CD4-positive, alpha-beta T cell (primary cell): ENCODE measurements around the gene MMP21. TPM values are rescaled to one million over a fixed set of nuclear protein-coding genes. Genes with fewer than 3 reads are reported as not detected.
A peak's percentile ranks its signal among the peaks of the same experiment; 100 is the strongest.

Experiments
- ATAC-seq: fragments of 200-7000 bp; cut with Tn5 transposase; one replicate; pipeline ENCODE4 v1.10.0; 2022; ENCODE audit warnings: mild to moderate bottlenecking; ENCODE audit not compliant: poor library complexity
- CTCF ChIA-PET: fragments of 350-600 bp; sonication (Branson Sonifier 250); formaldehyde crosslinking; loops from one replicate; lab custom pipeline; 2021; ENCODE audit warnings: antibody characterized with exemption, inconsistent platforms; lab: Charles Lee
- POLR2A ChIA-PET: fragments of 350-600 bp; sonication (Branson Sonifier 250); formaldehyde crosslinking; loops from one replicate; lab custom pipeline; 2021; ENCODE audit warnings: antibody characterized with exemption, inconsistent platforms; lab: Charles Lee
- DNase-seq, 14 experiments: peaks; one replicate each; pipeline ENCODE4 v3.0.0-alpha.2; 2013 to 2020; ENCODE audit warnings: mixed read lengths in 2 of 14
- H3K27ac ChIP-seq, 2 donors: one replicate each; pipeline versions ENCODE4 v1.5.1 to v1.7.0; 2013; ENCODE audit warnings: low read length in 2 of 2, low read depth in 1 of 2, mild to moderate bottlenecking in 1 of 2
- H3K27me3 ChIP-seq, 2 experiments: 1 replicate in 1 of 2; 2 replicates in 1 of 2; pipeline versions ENCODE4 v1.6.1 to v1.7.0; 2013; ENCODE audit warnings: low read length in 2 of 2, control low read depth in 1 of 2, mild to moderate bottlenecking in 1 of 2, moderate library complexity in 1 of 2; ENCODE audit not compliant: insufficient read depth in 2 of 2, control insufficient read depth in 1 of 2
- H3K36me3 ChIP-seq: one replicate; pipeline ENCODE4 v1.6.1; 2013; ENCODE audit warnings: low read length, control low read depth; ENCODE audit not compliant: insufficient read depth
- H3K4me1 ChIP-seq: one replicate; pipeline ENCODE4 v1.6.1; 2013; ENCODE audit warnings: low read length, control low read depth; ENCODE audit not compliant: insufficient read depth
- H3K4me3 ChIP-seq: one replicate; pipeline ENCODE4 v1.5.1; 2013; ENCODE audit warnings: mild to moderate bottlenecking, low read length, moderate library complexity
- H3K9me3 ChIP-seq, 2 experiments: 1 replicate in 1 of 2; 2 replicates in 1 of 2; pipeline versions ENCODE4 v1.6.1 to v1.7.0; 2013; ENCODE audit warnings: low read length in 2 of 2, mild to moderate bottlenecking in 2 of 2, control low read depth in 1 of 2, moderate library complexity in 1 of 2; ENCODE audit not compliant: control insufficient read depth in 1 of 2, insufficient read depth in 1 of 2
- H3K27ac Mint-ChIP-seq: one replicate; pipeline ENCODE4 v1.8.0; 2020; ENCODE audit warnings: mixed read lengths
- H3K27me3 Mint-ChIP-seq: one replicate; pipeline ENCODE4 v1.8.0; 2021; ENCODE audit warnings: mixed read lengths
- H3K36me3 Mint-ChIP-seq: one replicate; pipeline ENCODE4 v1.8.0; 2021; ENCODE audit warnings: low read depth, mixed read lengths
- H3K4me1 Mint-ChIP-seq: one replicate; pipeline ENCODE4 v1.8.0; 2021; ENCODE audit warnings: low read depth, mixed read lengths
- H3K4me3 Mint-ChIP-seq: one replicate; pipeline ENCODE4 v1.8.0; 2020; ENCODE audit warnings: mild to moderate bottlenecking, mixed read lengths
- H3K9me3 Mint-ChIP-seq: one replicate; pipeline ENCODE4 v1.8.0; 2020; ENCODE audit warnings: mixed read lengths
- intact Hi-C, 2 experiments: fragments of 100-400 bp; cut with DNase I in 1 of 2; cut with micrococcal nuclease in 1 of 2; formaldehyde crosslinking; loops; one replicate each; pipeline versions ENCODE4 v1.15.1 to v1.9.0; 2023 to 2025; cut with DNase I, micrococcal nuclease
- total RNA-seq, 174 experiments: library from RNA in 2 of 174; stranded (reverse) in 2 of 174; gene quantifications; one replicate each; pipeline ENCODE4 v1.2.3 and lab custom pipeline; 2021 to 2026
- TF ChIP-seq, protein P1 (sequence below): fragments of 200-600 bp; IDR thresholded peaks from one replicate; pipeline ENCODE4 v1.8.0; 2022; ENCODE audit warnings: antibody characterized with exemption, mild to moderate bottlenecking

The MMP21 gene
- total RNA-seq, 2 experiments from 2014 or later, result 0.16 to 0.34 TPM

- Histone ChIP-seq H3K4me3 (no peak overlapping the region), H3K4me1 (no peaks in the 10 kb centered on the region), H3K27ac (no peak overlapping the region), H3K27me3 (no peaks in the 10 kb centered on the region), H3K36me3 (peaks cover 89% of the 10 kb centered on the region), H3K9me3 (no peaks in the 10 kb centered on the region)
- no peaks in the 10 kb centered on the region for H3K9me3 Mint-ChIP-seq
- ChIA-PET POLR2A (no interaction called here), CTCF (no interaction called here)
- no peak for ATAC-seq
- intact Hi-C loops, result loop anchor here in 1 of 2 experiments (10.0 kb wide), 1 partner anchor 933 kb away; the partner anchor contains the start of gene EEF1AKMT2
- TF ChIP-seq, protein P1, sequence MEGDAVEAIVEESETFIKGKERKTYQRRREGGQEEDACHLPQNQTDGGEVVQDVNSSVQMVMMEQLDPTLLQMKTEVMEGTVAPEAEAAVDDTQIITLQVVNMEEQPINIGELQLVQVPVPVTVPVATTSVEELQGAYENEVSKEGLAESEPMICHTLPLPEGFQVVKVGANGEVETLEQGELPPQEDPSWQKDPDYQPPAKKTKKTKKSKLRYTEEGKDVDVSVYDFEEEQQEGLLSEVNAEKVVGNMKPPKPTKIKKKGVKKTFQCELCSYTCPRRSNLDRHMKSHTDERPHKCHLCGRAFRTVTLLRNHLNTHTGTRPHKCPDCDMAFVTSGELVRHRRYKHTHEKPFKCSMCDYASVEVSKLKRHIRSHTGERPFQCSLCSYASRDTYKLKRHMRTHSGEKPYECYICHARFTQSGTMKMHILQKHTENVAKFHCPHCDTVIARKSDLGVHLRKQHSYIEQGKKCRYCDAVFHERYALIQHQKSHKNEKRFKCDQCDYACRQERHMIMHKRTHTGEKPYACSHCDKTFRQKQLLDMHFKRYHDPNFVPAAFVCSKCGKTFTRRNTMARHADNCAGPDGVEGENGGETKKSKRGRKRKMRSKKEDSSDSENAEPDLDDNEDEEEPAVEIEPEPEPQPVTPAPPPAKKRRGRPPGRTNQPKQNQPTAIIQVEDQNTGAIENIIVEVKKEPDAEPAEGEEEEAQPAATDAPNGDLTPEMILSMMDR, result no peak
- no peak overlapping the region for H3K4me3 Mint-ChIP-seq
- no peak for DNase-seq
- H3K36me3 Mint-ChIP-seq, result peaks cover 94% of the 10 kb centered on the region
- peaks cover 6% of the 10 kb centered on the region for H3K4me1 Mint-ChIP-seq
- no peak overlapping the region for H3K27ac Mint-ChIP-seq
- H3K27me3 Mint-ChIP-seq, result no peaks in the 10 kb centered on the region
Measured at GRCh38 chr10:125727436-125727835, 48.2 kb downstream of the MMP21 start.

DNA sequence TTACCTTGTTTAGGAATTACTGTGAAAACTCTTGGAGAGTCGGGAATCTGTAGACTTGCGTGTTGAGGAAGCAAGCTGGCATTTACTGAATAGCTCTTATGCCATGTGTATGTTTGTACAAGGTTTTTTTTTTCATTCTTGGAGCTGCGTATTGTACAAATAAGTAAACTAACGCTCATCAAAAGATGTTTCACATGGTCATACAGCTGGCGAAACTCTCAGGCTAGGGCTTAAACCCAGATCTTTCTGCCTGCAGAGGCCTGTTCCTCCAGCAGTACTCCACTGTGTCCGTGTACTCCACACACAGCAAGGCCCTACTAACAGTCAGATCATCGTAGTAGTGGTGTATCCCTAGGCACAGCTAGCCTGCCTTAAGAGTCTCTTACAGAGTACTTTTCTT lies 48.7 kb downstream of the MMP21 start:
- Histone ChIP-seq H3K36me3 (peaks cover 88% of the 10 kb centered on the region), H3K27me3 (no peaks in the 10 kb centered on the region), H3K27ac (no peak overlapping the region), H3K9me3 (no peaks in the 10 kb centered on the region), H3K4me1 (no peaks in the 10 kb centered on the region), H3K4me3 (no peak overlapping the region)
- ChIA-PET POLR2A (no interaction called here), CTCF (no interaction called here)
- intact Hi-C loops, result loop anchor here in 1 of 2 experiments (10.0 kb wide), 1 partner anchor 932 kb away; the partner anchor contains the start of gene EEF1AKMT2
- H3K4me1 Mint-ChIP-seq, result peaks cover 8% of the 10 kb centered on the region
- H3K4me3 Mint-ChIP-seq, result no peak overlapping the region
- TF ChIP-seq, protein P1, result no peak
- no peaks in the 10 kb centered on the region for H3K9me3 Mint-ChIP-seq
- no peak overlapping the region for H3K27ac Mint-ChIP-seq
- no peak for DNase-seq
- peaks cover 94% of the 10 kb centered on the region for H3K36me3 Mint-ChIP-seq
- ATAC-seq, result no peak
- no peaks in the 10 kb centered on the region for H3K27me3 Mint-ChIP-seq

DNA sequence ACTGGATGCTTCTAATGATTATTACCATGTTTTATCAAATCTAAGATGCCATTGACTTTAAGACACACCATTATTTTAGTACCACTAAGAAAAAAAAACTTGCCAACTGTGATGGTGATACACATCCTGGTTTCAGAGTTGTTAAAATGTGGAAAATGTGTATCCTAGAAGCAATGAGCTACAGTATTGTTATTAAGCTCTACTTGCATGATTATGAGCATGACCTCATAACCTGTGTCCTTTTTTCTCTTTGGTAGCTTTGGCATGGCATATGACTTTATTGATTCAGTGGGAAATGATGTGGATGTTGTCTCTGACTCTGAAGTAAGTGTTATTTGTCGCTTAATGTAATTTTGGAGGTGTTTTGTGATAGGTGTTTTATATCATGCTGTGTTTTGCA lies 52.8 kb downstream of the MMP21 start:
- DNase-seq (no peak), ATAC-seq (no peak)
- ChIA-PET CTCF (no interaction called here), POLR2A (no interaction called here)
- Mint-ChIP-seq H3K4me1 (peaks cover 39% of the 10 kb centered on the region), H3K4me3 (peak overlapping the region; percentile 63), H3K27ac (no peak overlapping the region), H3K9me3 (no peaks in the 10 kb centered on the region), H3K27me3 (no peaks in the 10 kb centered on the region), H3K36me3 (peaks cover 90% of the 10 kb centered on the region)
- H3K4me1 ChIP-seq, result peaks cover 26% of the 10 kb centered on the region
- peaks cover 0 to under 1% of the 10 kb centered on the region in 2 experiments for H3K9me3 ChIP-seq
- H3K27me3 ChIP-seq, result no peaks in the 10 kb centered on the region
- intact Hi-C loops, result loop anchor here in 1 of 2 experiments (5.0 to 10.0 kb wide), 2 partner anchors 806 to 928 kb away; partner anchors contain the start of gene EEF1AKMT2
- TF ChIP-seq, protein P1, result no peak
- H3K36me3 ChIP-seq, result peaks cover 55% of the 10 kb centered on the region
- no peak overlapping the region for H3K27ac ChIP-seq
- no peak overlapping the region for H3K4me3 ChIP-seq
